Gastrocnemius medialis (tissue), 4 donors: ENCODE data around the gene TET2. TPM values are rescaled to one million over a fixed set of nuclear protein-coding genes. Genes with fewer than 3 reads are reported as not detected.

ENCODE experiments used
- ATAC-seq, 2 donors: fragments of 150-250 bp; one replicate each; pipeline ENCODE4 v1.9.1; 2016
- DNase-seq, 2 donors: peaks; one replicate each; pipeline ENCODE4 v3.0.0-alpha.2; 2019
- H3K27ac ChIP-seq, 4 donors: fragments of 200-600 bp; sonication (generic); 1 replicate in 1 of 4; 2 replicates in 3 of 4; pipeline ENCODE4 v1.5.1; 2016 to 2018; ENCODE audit warnings: mild to moderate bottlenecking in 2 of 4, moderate library complexity in 1 of 4
- H3K27me3 ChIP-seq, 3 donors: fragments of 200-600 bp; sonication (generic) in 2 of 3; 1 replicate in 1 of 3; 2 replicates in 2 of 3; pipeline versions ENCODE4 v1.5.1 to v1.6.0; 2016 to 2019; ENCODE audit warnings: mild to moderate bottlenecking in 1 of 3, moderate library complexity in 1 of 3
- H3K36me3 ChIP-seq, 2 donors: fragments of 200-600 bp; sonication (generic) in 1 of 2; one replicate each; pipeline ENCODE4 v1.5.1; 2017 to 2018
- H3K4me1 ChIP-seq, 2 donors: fragments of 200-600 bp; sonication (generic) in 1 of 2; one replicate each; pipeline ENCODE4 v1.5.1; 2016 to 2017; ENCODE audit warnings: mild to moderate bottlenecking in 2 of 2
- H3K4me3 ChIP-seq, 4 donors: fragments of 200-600 bp; sonication (generic) in 3 of 4; 1 replicate in 1 of 4; 2 replicates in 3 of 4; pipeline ENCODE4 v1.5.1; 2016 to 2019; ENCODE audit warnings: mild to moderate bottlenecking in 2 of 4
- H3K9me3 ChIP-seq, 3 donors: fragments of 200-600 bp; sonication (generic) in 2 of 3; 1 replicate in 1 of 3; 2 replicates in 2 of 3; pipeline ENCODE4 v1.5.1; 2016 to 2019
- POLR2A ChIP-seq, 2 donors: fragments of 450-650 bp; IDR thresholded peaks; one replicate each; pipeline ENCODE4 v1.6.1; 2017; ENCODE audit warnings: antibody characterized with exemption in 2 of 2, mild to moderate bottlenecking in 2 of 2, moderate library complexity in 2 of 2
- in situ Hi-C, 4 donors: fragments of 200-750 bp; cut with MboI; loops; one replicate each; pipeline versions ENCODE4 v1.15.0 to v1.8.0; 2017; ENCODE audit warnings: low sequenced_read_pairs in 4 of 4
- intact Hi-C: fragments of 100-400 bp; cut with DNase I; formaldehyde crosslinking; loops from one replicate; pipeline ENCODE4 v1.15.1; 2023; ENCODE audit warnings: low total_unique reads
- total RNA-seq, 4 donors: library from RNA; depleted of rRNA; stranded (reverse); fragments of >200 nt; gene quantifications; one replicate each; pipeline versions ENCODE4 v1.1.0 to v1.2.3, GENCODE V29; 2016
- TF ChIP-seq, protein P1 (sequence below), 5 experiments: fragments of 450-650 bp in 3 of 5; fragments of 200-600 bp in 2 of 5; sonication (generic) in 2 of 5; IDR thresholded peaks in 4 of 5; conservative IDR thresholded peaks in 1 of 5; 1 replicate in 4 of 5; 2 replicates in 1 of 5; pipeline ENCODE4 v1.5.1; 2016 to 2019; ENCODE audit warnings: antibody characterized with exemption in 5 of 5, mild to moderate bottlenecking in 3 of 5, moderate library complexity in 3 of 5

The TET2 gene
- total RNA-seq, 4 donors from 2014 or later: 12.9 to 18.0 (median 16.4) TPM

DNA sequence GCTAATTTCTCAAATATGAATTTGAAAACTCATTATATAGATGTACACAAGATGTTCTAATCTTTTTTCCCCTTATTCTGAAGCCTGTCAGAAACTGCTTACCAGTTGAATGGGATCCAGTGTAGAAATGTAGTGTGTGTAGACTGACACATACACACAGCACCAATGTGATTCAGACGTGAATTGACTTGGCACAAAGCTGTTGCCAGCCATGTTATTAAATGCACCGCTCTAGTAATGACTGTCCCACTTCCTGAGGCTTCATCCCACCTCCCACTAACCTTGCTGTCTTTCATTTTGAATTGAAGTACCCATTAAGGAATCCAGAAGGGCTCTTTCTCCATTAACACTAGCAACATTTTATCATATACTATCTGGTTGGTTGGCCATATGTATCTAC, 180.5 kb downstream of the TET2 start:
- Histone ChIP-seq H3K4me3 (no peak overlapping the region), H3K27me3 (no peaks in the 10 kb centered on the region), H3K36me3 (no peaks in the 10 kb centered on the region), H3K4me1 (no peaks in the 10 kb centered on the region), H3K9me3 (no peaks in the 10 kb centered on the region), H3K27ac (no peak overlapping the region)
- ATAC-seq: no peak
- intact Hi-C loops (no loop called here), in situ Hi-C loops (no loop called here)
- TF ChIP-seq POLR2A (IDR thresholded peaks at IDR 0.05): no peak
- TF ChIP-seq, protein P1, sequence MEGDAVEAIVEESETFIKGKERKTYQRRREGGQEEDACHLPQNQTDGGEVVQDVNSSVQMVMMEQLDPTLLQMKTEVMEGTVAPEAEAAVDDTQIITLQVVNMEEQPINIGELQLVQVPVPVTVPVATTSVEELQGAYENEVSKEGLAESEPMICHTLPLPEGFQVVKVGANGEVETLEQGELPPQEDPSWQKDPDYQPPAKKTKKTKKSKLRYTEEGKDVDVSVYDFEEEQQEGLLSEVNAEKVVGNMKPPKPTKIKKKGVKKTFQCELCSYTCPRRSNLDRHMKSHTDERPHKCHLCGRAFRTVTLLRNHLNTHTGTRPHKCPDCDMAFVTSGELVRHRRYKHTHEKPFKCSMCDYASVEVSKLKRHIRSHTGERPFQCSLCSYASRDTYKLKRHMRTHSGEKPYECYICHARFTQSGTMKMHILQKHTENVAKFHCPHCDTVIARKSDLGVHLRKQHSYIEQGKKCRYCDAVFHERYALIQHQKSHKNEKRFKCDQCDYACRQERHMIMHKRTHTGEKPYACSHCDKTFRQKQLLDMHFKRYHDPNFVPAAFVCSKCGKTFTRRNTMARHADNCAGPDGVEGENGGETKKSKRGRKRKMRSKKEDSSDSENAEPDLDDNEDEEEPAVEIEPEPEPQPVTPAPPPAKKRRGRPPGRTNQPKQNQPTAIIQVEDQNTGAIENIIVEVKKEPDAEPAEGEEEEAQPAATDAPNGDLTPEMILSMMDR (IDR thresholded peaks at IDR 0.05 in 4 of 5, conservative IDR thresholded peaks at IDR 0.05 in 1 of 5): no peak
- DNase-seq: no peak

DNA sequence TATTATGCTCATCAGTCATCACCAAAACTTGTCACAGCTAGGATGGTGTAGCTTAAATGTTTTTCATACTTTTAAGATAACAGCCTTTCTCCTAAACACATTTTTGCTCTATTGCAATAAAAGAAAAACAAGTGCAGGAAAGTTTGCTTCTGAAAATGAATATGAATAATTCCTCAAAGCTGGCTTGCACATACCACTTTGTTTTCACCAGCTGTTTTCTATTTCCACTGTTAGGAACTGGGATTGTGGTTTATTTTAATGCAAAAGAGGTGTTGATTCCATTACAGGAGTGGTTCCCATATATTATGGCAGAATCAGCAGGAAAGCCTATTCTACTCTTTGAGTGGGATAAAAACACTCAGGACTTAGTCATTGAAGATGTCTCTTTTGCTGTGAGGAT, 181.3 kb downstream of the TET2 start:
- DNase-seq: no peak
- intact Hi-C loops (no loop called here), in situ Hi-C loops (no loop called here)
- H3K4me3 ChIP-seq: no peak overlapping the region
- H3K27me3 ChIP-seq: no peaks in the 10 kb centered on the region
- TF ChIP-seq, protein P1 (IDR thresholded peaks at IDR 0.05 in 4 of 5, conservative IDR thresholded peaks at IDR 0.05 in 1 of 5): no peak
- no peak for TF ChIP-seq POLR2A (IDR thresholded peaks at IDR 0.05)
- no peaks in the 10 kb centered on the region for H3K36me3 ChIP-seq
- no peaks in the 10 kb centered on the region for H3K9me3 ChIP-seq
- H3K4me1 ChIP-seq: no peaks in the 10 kb centered on the region
- H3K27ac ChIP-seq: no peak overlapping the region
- ATAC-seq: no peak

DNA sequence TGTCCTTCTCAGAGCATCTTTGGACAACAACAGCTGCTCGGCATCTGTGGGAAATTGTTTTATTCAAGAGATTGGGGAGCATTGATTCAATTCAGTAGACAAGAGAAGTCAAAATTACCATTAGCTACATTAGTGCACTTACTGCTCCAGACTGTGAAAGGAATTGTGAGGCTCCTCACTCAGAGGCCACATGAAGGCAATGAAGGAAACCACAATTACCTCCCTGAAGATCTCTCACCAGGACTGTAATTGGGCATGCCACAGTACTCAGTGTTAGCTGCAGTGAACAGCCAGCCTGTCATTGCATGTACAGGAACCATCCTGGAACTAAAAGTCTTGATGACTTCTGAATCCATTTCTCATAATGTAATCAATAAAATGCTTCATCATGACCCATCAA, 182.4 kb downstream of the TET2 start:
- H3K4me3 ChIP-seq: no peak overlapping the region
- H3K4me1 ChIP-seq: no peaks in the 10 kb centered on the region
- H3K9me3 ChIP-seq: no peaks in the 10 kb centered on the region
- H3K36me3 ChIP-seq: no peaks in the 10 kb centered on the region
- in situ Hi-C loops: no loop called here
- no peak for ATAC-seq
- no peaks in the 10 kb centered on the region for H3K27me3 ChIP-seq
- no peak for DNase-seq
- TF ChIP-seq POLR2A (IDR thresholded peaks at IDR 0.05): no peak
- TF ChIP-seq, protein P1 (IDR thresholded peaks at IDR 0.05 in 4 of 5, conservative IDR thresholded peaks at IDR 0.05 in 1 of 5): no peak
- H3K27ac ChIP-seq: no peak overlapping the region
- intact Hi-C loops: no loop called here
